ENCODE results near the gene LCE2A.

Gene LCE2A

GRCh38 chr1:152743371-152744145 lies 45.4 kb downstream of the LCE2A start:
- Histone ChIP-seq H3K9me3 (no peaks in the 10 kb centered on the region), H3K27me3 (peaks cover 30% of the 10 kb centered on the region), H3K4me3 (ENCODE audit: low read depth in 1 of 2, low read length in 1 of 2) (no peak overlapping the region), H3K36me3 (no peaks in the 10 kb centered on the region), H3K27ac (no peak overlapping the region), H3K4me1 (ENCODE audit: control insufficient read depth in 1 of 2, insufficient read depth in 1 of 2, low read depth in 1 of 2, low read length in 1 of 2) (no peaks in the 10 kb centered on the region)
- no peak for TF ChIP-seq CTCF (IDR thresholded peaks at IDR 0.05)

GRCh38 chr1:152745289-152745704 lies 47.2 kb downstream of the LCE2A start:
- no peak for TF ChIP-seq CTCF (IDR thresholded peaks at IDR 0.05)
- no peaks in the 10 kb centered on the region for H3K4me1 ChIP-seq (ENCODE audit: control insufficient read depth in 1 of 2, insufficient read depth in 1 of 2, low read depth in 1 of 2, low read length in 1 of 2)
- no peaks in the 10 kb centered on the region for H3K9me3 ChIP-seq
- H3K36me3 ChIP-seq = no peaks in the 10 kb centered on the region
- no peak overlapping the region for H3K27ac ChIP-seq
- no peak overlapping the region for H3K4me3 ChIP-seq (ENCODE audit: low read depth in 1 of 2, low read length in 1 of 2)
- H3K27me3 ChIP-seq = peaks cover 33% of the 10 kb centered on the region

- Histone ChIP-seq H3K9me3 (no peaks in the 10 kb centered on the region), H3K27me3 (peaks cover 37% of the 10 kb centered on the region), H3K36me3 (no peaks in the 10 kb centered on the region), H3K4me3 (ENCODE audit: low read depth in 1 of 2, low read length in 1 of 2) (no peak overlapping the region), H3K4me1 (ENCODE audit: control insufficient read depth in 1 of 2, insufficient read depth in 1 of 2, low read depth in 1 of 2, low read length in 1 of 2) (no peaks in the 10 kb centered on the region), H3K27ac (no peak overlapping the region)
- TF ChIP-seq CTCF (IDR thresholded peaks at IDR 0.05) = no peak
Observed at GRCh38 chr1:152745765-152746444, 47.8 kb downstream of the LCE2A start.

- no peak overlapping the region for H3K4me3 ChIP-seq (ENCODE audit: low read depth in 1 of 2, low read length in 1 of 2)
- no peaks in the 10 kb centered on the region for H3K4me1 ChIP-seq (ENCODE audit: control insufficient read depth in 1 of 2, insufficient read depth in 1 of 2, low read depth in 1 of 2, low read length in 1 of 2)
- peaks cover 48% of the 10 kb centered on the region for H3K27me3 ChIP-seq
- no peak overlapping the region for H3K27ac ChIP-seq
- no peak for TF ChIP-seq CTCF (IDR thresholded peaks at IDR 0.05)
- H3K9me3 ChIP-seq = no peaks in the 10 kb centered on the region
- no peaks in the 10 kb centered on the region for H3K36me3 ChIP-seq
Observed at GRCh38 chr1:152747831-152748230, 49.7 kb downstream of the LCE2A start.

Measured in neutrophil (primary cell).